Endothelial cell of umbilical vein (primary cell): ENCODE results near the gene GPX5. TPM values are rescaled to one million over a fixed set of nuclear protein-coding genes. Genes with fewer than 3 reads are reported as not detected.

Experiments
- BruUV-seq: library from RNA; stranded (reverse); fragments of 400-500 nt; replicated peaks from 2 replicates; lab custom pipeline; 2021; lab: Mats Ljungman, UMichigan
- CTCF ChIA-PET: fragments of 300-600, 350-600 bp; sonication (Branson Sonifier 250); formaldehyde crosslinking; loops from one replicate; lab custom pipeline; 2021; ENCODE audit warnings: antibody characterized with exemption, inconsistent platforms; lab: Charles Lee
- POLR2A ChIA-PET: fragments of 300-600, 350-600 bp; sonication (Branson Sonifier 250); formaldehyde crosslinking; loops from one replicate; lab custom pipeline; 2021; ENCODE audit warnings: antibody characterized with exemption, inconsistent platforms; lab: Charles Lee
- DNase-seq: peaks from one replicate; pipeline ENCODE4 v3.0.0-alpha.2; 2011; ENCODE audit warnings: low read depth, low spot score
- FAIRE-seq: peaks from 2 replicates; lab custom pipeline; 2011; peaks lifted over from hg19 to GRCh38; lab: Jason Lieb, UNC
- H2AFZ ChIP-seq: 2 replicates; pipeline ENCODE4 v1.6.0; 2012; ENCODE audit warnings: low read depth, low read length, control low read depth, inconsistent platforms
- H3K27ac ChIP-seq: 2 replicates; pipeline ENCODE4 v1.5.1; 2011; ENCODE audit warnings: low read depth, mild to moderate bottlenecking, control low read depth, low read length, moderate library complexity; ENCODE audit not compliant: insufficient read depth
- H3K27me3 ChIP-seq, 2 experiments: 2 replicates each; pipeline versions ENCODE4 v1.6.0 to v1.6.1; 2011; ENCODE audit warnings: low read length in 2 of 2, mixed read lengths in 1 of 2; ENCODE audit not compliant: control insufficient read depth in 2 of 2, insufficient read depth in 2 of 2
- H3K36me3 ChIP-seq, 2 experiments: 2 replicates in 1 of 2; 3 replicates in 1 of 2; pipeline ENCODE4 v1.5.1; 2011; ENCODE audit warnings: low read length in 2 of 2, mild to moderate bottlenecking in 1 of 2, moderate library complexity in 1 of 2; ENCODE audit not compliant: control insufficient read depth in 2 of 2, insufficient read depth in 2 of 2; ENCODE audit errors: extremely low read depth in 1 of 2
- H3K4me1 ChIP-seq: 3 replicates; pipeline ENCODE4 v1.5.1; 2011; ENCODE audit warnings: mild to moderate bottlenecking, low read length; ENCODE audit not compliant: control insufficient read depth, insufficient read depth; ENCODE audit errors: extremely low read depth
- H3K4me2 ChIP-seq: 2 replicates; pipeline ENCODE4 v1.6.1; 2011; ENCODE audit warnings: low read length, control low read depth, mixed read lengths; ENCODE audit not compliant: insufficient read depth
- H3K4me3 ChIP-seq, 3 experiments: fragments of 200-600 bp in 1 of 3; sonication (generic), shearing (Covaris generic) in 1 of 3; replicated peaks in 1 of 3; 2 replicates each; pipeline ENCODE4 v1.5.1; 2011 to 2016; ENCODE audit warnings: control low read depth in 3 of 3, low read length in 3 of 3, mild to moderate bottlenecking in 2 of 3, inconsistent platforms in 1 of 3, low read depth in 1 of 3, moderate library complexity in 1 of 3; ENCODE audit not compliant: insufficient read depth in 1 of 3
- H3K79me2 ChIP-seq: 2 replicates; pipeline ENCODE4 v1.6.0; 2012; ENCODE audit warnings: low read length, inconsistent platforms; ENCODE audit not compliant: control insufficient read depth, insufficient read depth
- H3K9ac ChIP-seq: replicated peaks from 2 replicates; pipeline ENCODE3; 2011; ENCODE audit warnings: low read length, control low read depth; ENCODE audit not compliant: insufficient read depth; ENCODE audit errors: extremely low read depth
- H3K9me1 ChIP-seq: replicated peaks from 3 replicates; pipeline ENCODE4 v1.6.0; 2011; ENCODE audit warnings: mild to moderate bottlenecking, low read length; ENCODE audit not compliant: control insufficient read depth, insufficient read depth; ENCODE audit errors: extremely low read depth
- H3K9me3 ChIP-seq: replicated peaks from 2 replicates; pipeline ENCODE4 v1.5.1; 2012; ENCODE audit warnings: low read length, inconsistent platforms; ENCODE audit not compliant: control insufficient read depth, insufficient read depth
- H4K20me1 ChIP-seq: replicated peaks from 2 replicates; pipeline ENCODE3; 2011; ENCODE audit warnings: mild to moderate bottlenecking, low read length; ENCODE audit not compliant: control insufficient read depth, insufficient read depth; ENCODE audit errors: extremely low read depth
- CTCF ChIP-seq, 2 donors: IDR thresholded peaks; 1 replicate in 1 of 2; 2 replicates in 1 of 2; pipeline ENCODE4 v1.5.1; 2011; ENCODE audit warnings: low read length in 2 of 2, mild to moderate bottlenecking in 2 of 2, moderate library complexity in 2 of 2, control low read depth in 1 of 2, inconsistent platforms in 1 of 2, low read depth in 1 of 2; ENCODE audit not compliant: insufficient read depth in 1 of 2; ENCODE audit errors: extremely low read depth in 1 of 2
- EZH2 ChIP-seq: IDR thresholded peaks from 2 replicates; pipeline ENCODE4 v1.6.1; 2012; ENCODE audit warnings: borderline replicate concordance, low read depth, mild to moderate bottlenecking, moderate library complexity, low read length, inconsistent platforms; ENCODE audit not compliant: severe bottlenecking
- FOS ChIP-seq: IDR thresholded peaks from 2 replicates; pipeline ENCODE4 v1.6.1; 2011; ENCODE audit warnings: mild to moderate bottlenecking, low read length, moderate library complexity, borderline replicate concordance; ENCODE audit not compliant: insufficient read depth
- GATA2 ChIP-seq: IDR thresholded peaks from 2 replicates; pipeline ENCODE4 v1.7.0; 2011; ENCODE audit warnings: low read depth, mild to moderate bottlenecking, moderate library complexity, mixed read lengths, low read length; ENCODE audit not compliant: insufficient read length, insufficient read depth
- JUN ChIP-seq: IDR thresholded peaks from 2 replicates; pipeline ENCODE4 v1.6.1; 2011; ENCODE audit warnings: borderline replicate concordance, low read depth; ENCODE audit not compliant: insufficient read length, insufficient read depth
- MAX ChIP-seq: IDR thresholded peaks from 2 replicates; pipeline ENCODE4 v1.6.1; 2011; ENCODE audit not compliant: insufficient read depth, insufficient read length
- MYC ChIP-seq: IDR thresholded peaks from one replicate; pipeline ENCODE4 v1.6.1; 2011; ENCODE audit warnings: mild to moderate bottlenecking, low read depth, low read length
- POLR2A ChIP-seq: IDR thresholded peaks from 2 replicates; pipeline ENCODE4 v1.6.1; 2012; ENCODE audit warnings: low read depth, mild to moderate bottlenecking, control low read depth, low read length
- POLR2AphosphoS5 ChIP-seq: IDR thresholded peaks from 2 replicates; pipeline ENCODE4 v1.6.1; 2012; ENCODE audit warnings: low read depth, mild to moderate bottlenecking, control low read depth, low read length, moderate library complexity; ENCODE audit not compliant: insufficient read depth
- dilution Hi-C: fragments of 300-500 bp; cut with MboI; formaldehyde crosslinking; loops from one replicate; pipeline ENCODE4 v1.15.0; 2019; ENCODE audit warnings: low sequenced_read_pairs; ENCODE audit not compliant: extremely low pct_ligation_motif_present
- intact Hi-C: fragments of 100-400 bp; cut with micrococcal nuclease; formaldehyde crosslinking; loops from one replicate; pipeline ENCODE4 v1.10.0; 2022
- polyA plus RNA-seq, 4 experiments: library from polyadenylated mRNA; depleted of rRNA in 3 of 4; stranded (reverse) in 3 of 4; unstranded in 1 of 4; fragments of >200 nt; gene quantifications; 2 replicates each; pipeline versions ENCODE4 v1.2.1 to v1.2.3, GENCODE V29; 2011 to 2012; ENCODE audit warnings: missing spikeins in 1 of 4
- total RNA-seq: library from RNA; stranded (reverse); gene quantifications from 2 replicates; pipeline ENCODE4 v1.2.3, GENCODE V29; 2021

Gene GPX5
- total and polyA plus RNA-seq, 2 donors (not counting 3 experiments of a cell fraction or from before 2014, with no cell fraction given), result not detected

- Histone ChIP-seq H3K27ac (no peak overlapping the region), H3K4me2 (no peak overlapping the region), H4K20me1 (no peaks in the 10 kb centered on the region), H2AFZ (no peak overlapping the region), H3K4me1 (no peaks in the 10 kb centered on the region), H3K79me2 (no peaks in the 10 kb centered on the region), H3K4me3 (no peak overlapping the region), H3K9me1 (no peaks in the 10 kb centered on the region), H3K27me3 (no peaks in the 10 kb centered on the region), H3K36me3 (no peaks in the 10 kb centered on the region), H3K9me3 (no peaks in the 10 kb centered on the region), H3K9ac (no peak overlapping the region)
- DNase-seq (no peak), FAIRE-seq (no peak)
- BruUV-seq, result no TSS peak
- ChIA-PET CTCF (no interaction called here), POLR2A (interaction anchor here (0.7 kb wide), 1 partner anchor 469 kb away, joined by 8 read pairs; no protein-coding TSS in a partner anchor)
- dilution Hi-C loops (no loop called here), intact Hi-C loops (no loop called here)
- no peak for TF ChIP-seq MYC
- TF ChIP-seq MAX, result no peak
- no peak for TF ChIP-seq FOS
- TF ChIP-seq JUN, result no peak
Observed at GRCh38 chr6:28530777-28531176, 5.1 kb downstream of the GPX5 start.

GRCh38 chr6:28531479-28532128 is 5.9 kb downstream of the GPX5 start:
- H3K27me3 ChIP-seq, result no peaks in the 10 kb centered on the region
- no peaks in the 10 kb centered on the region for H3K4me1 ChIP-seq
- POLR2A ChIA-PET, result no interaction called here
- no TSS peak for BruUV-seq
- intact Hi-C loops (no loop called here), dilution Hi-C loops (no loop called here)
- no peaks in the 10 kb centered on the region for H4K20me1 ChIP-seq
- no peaks in the 10 kb centered on the region for H3K9me1 ChIP-seq
- no peaks in the 10 kb centered on the region for H3K9me3 ChIP-seq
- FAIRE-seq (no peak), DNase-seq (no peak)
- CTCF ChIA-PET, result no interaction called here
- no peak overlapping the region for H3K4me3 ChIP-seq
- H3K9ac ChIP-seq, result no peak overlapping the region
- H3K36me3 ChIP-seq, result no peaks in the 10 kb centered on the region
- no peak overlapping the region for H3K4me2 ChIP-seq
- no peak overlapping the region for H3K27ac ChIP-seq
- no peaks in the 10 kb centered on the region for H3K79me2 ChIP-seq
- H2AFZ ChIP-seq, result no peak overlapping the region
- TF ChIP-seq CTCF (IDR thresholded peaks at IDR 0.05; ENCODE audit: extremely low read depth in 1 of 2, insufficient read depth in 1 of 2, low read depth in 1 of 2, low read length in 2 of 2) (no peak), FOS (no peak), POLR2A (no peak), MAX (no peak), EZH2 (no peak), JUN (no peak), POLR2AphosphoS5 (no peak), MYC (no peak), GATA2 (no peak)
